NK-92 (cell line): Measurements from ENCODE around the gene GPS2.

ENCODE experiments used
- DNase-seq: peaks from one replicate; lab custom pipeline; 2025; ENCODE audit not compliant: unreplicated experiment; lab: John Stamatoyannopoulos, UW

Gene GPS2

GRCh38 chr17:7318121-7318860, 3.1 kb upstream of the GPS2 start:
- DNase-seq: no peak

GRCh38 chr17:7317161-7317803, 2.1 kb upstream of the GPS2 start:
- DNase-seq: no peak

- no peak for DNase-seq
Measured at GRCh38 chr17:7315570-7316235, 543 bp upstream of the GPS2 start.

GRCh38 chr17:7313890-7314718, 1.1 kb downstream of the GPS2 start:
- no peak for DNase-seq

GRCh38 chr17:7313088-7313889, 1.9 kb downstream of the GPS2 start:
- DNase-seq: no peak

GRCh38 chr17:7312432-7313087, 2.6 kb downstream of the GPS2 start:
- DNase-seq: no peak

- DNase-seq: no peak
Measured at GRCh38 chr17:7311110-7311705, 4.0 kb downstream of the GPS2 start.

- DNase-seq: no peak
Measured at GRCh38 chr17:7309628-7310027, 5.5 kb downstream of the GPS2 start.

- peak; percentile 47 for DNase-seq
Measured at GRCh38 chr17:7308625-7309433, 6.3 kb downstream of the GPS2 start.

GRCh38 chr17:7307686-7308624, 7.2 kb downstream of the GPS2 start:
- no peak for DNase-seq

- DNase-seq: peak; percentile 98
Measured at GRCh38 chr17:7306911-7307685, 8.1 kb downstream of the GPS2 start, which contains the start of gene EIF5A. TSS of gene EIF5A (plus strand) at chr17:7307628. CDS start at chr17:7309636, 2,008 bp downstream.

- no peak for DNase-seq
Measured at GRCh38 chr17:7304179-7304578, 11.0 kb downstream of the GPS2 start.

- no peak for DNase-seq
Measured at GRCh38 chr17:7296189-7296861, 18.8 kb downstream of the GPS2 start.

- DNase-seq: no peak
Measured at GRCh38 chr17:7295230-7296180, 19.7 kb downstream of the GPS2 start.

GRCh38 chr17:7294614-7295153, 20.5 kb downstream of the GPS2 start, which contains the start of gene YBX2:
TSS of gene YBX2 (minus strand) at chr17:7294639. CDS start at chr17:7294500, 139 bp downstream.
- DNase-seq: no peak
